Ascending aorta (tissue), 2 donors: ENCODE measurements around the gene OXT. TPM values are rescaled to one million over a fixed set of nuclear protein-coding genes. Genes with fewer than 3 reads are reported as not detected.
"Not testable (repeated sequence)": the region's sequence is repeated elsewhere in the genome, so short reads cannot be mapped to it uniquely, and the experiment has no call there.

Source experiments
- DNase-seq, 2 donors: peaks; one replicate each; pipeline ENCODE4 v3.0.0-alpha.2; 2019; ENCODE audit warnings: low spot score in 2 of 2
- H3K27ac ChIP-seq, 2 donors: fragments of 200-600 bp; sonication (generic); one replicate each; pipeline ENCODE4 v1.5.1; 2016 to 2017; ENCODE audit warnings: mild to moderate bottlenecking in 1 of 2
- H3K27me3 ChIP-seq: fragments of 200-600 bp; sonication (generic); one replicate; pipeline ENCODE4 v1.5.1; 2017
- H3K36me3 ChIP-seq, 2 donors: fragments of 200-600 bp; sonication (generic); one replicate each; pipeline ENCODE4 v1.5.1; 2016
- H3K4me1 ChIP-seq, 2 donors: fragments of 200-600 bp; sonication (generic); one replicate each; pipeline ENCODE4 v1.5.1; 2016 to 2017; ENCODE audit warnings: mild to moderate bottlenecking in 1 of 2
- H3K4me3 ChIP-seq, 2 donors: fragments of 200-600 bp; sonication (generic); one replicate each; pipeline ENCODE4 v1.5.1; 2016 to 2017; ENCODE audit warnings: mild to moderate bottlenecking in 1 of 2
- H3K9me3 ChIP-seq, 2 donors: fragments of 200-600 bp; sonication (generic); one replicate each; pipeline ENCODE4 v1.5.1; 2016
- CTCF ChIP-seq, 3 experiments: fragments of 200-600 bp in 2 of 3; fragments of 450-650 bp in 1 of 3; sonication (generic) in 2 of 3; IDR thresholded peaks; one replicate each; pipeline ENCODE4 v1.5.1; 2016 to 2019; ENCODE audit warnings: antibody characterized with exemption in 3 of 3, mild to moderate bottlenecking in 1 of 3, moderate library complexity in 1 of 3
- intact Hi-C: fragments of 100-400 bp; cut with DNase I; formaldehyde crosslinking; loops from one replicate; pipeline ENCODE4 v1.15.1; 2023
- total RNA-seq: library from RNA; depleted of rRNA; stranded (reverse); fragments of >200 nt; gene quantifications from one replicate; pipeline ENCODE4 v1.1.0, GENCODE V29; 2016

OXT gene
- not detected for total RNA-seq

DNA sequence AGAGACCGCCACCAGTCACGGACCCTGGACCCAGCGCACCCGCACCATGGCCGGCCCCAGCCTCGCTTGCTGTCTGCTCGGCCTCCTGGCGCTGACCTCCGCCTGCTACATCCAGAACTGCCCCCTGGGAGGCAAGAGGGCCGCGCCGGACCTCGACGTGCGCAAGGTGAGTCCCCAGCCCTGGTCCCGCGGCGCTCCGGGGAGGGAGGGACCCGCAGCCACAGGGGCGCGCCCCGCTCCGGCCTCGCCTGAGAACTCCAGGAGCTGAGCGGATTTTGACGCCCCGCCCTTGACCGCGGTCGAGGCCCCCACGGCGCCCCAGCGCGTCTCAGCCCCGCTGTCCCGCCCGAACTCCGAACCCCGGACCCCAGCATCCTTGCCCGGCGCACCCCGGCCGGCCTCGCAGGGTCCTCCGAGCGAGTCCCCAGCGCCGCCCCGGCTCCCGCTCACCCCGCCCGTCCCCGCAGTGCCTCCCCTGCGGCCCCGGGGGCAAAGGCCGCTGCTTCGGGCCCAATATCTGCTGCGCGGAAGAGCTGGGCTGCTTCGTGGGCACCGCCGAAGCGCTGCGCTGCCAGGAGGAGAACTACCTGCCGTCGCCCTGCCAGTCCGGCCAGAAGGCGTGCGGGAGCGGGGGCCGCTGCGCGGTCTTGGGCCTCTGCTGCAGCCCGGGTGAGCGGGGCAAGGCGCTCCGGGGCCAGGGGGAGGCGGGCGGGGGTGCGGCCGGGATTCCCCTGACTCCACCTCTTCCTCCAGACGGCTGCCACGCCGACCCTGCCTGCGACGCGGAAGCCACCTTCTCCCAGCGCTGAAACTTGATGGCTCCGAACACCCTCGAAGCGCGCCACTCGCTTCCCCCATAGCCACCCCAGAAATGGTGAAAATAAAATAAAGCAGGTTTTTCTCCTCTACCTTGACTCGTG is at the start of gene OXT:
Gene OXT (plus strand): TSS at position 11 of the 920 bp plus-strand sequence. CDS start 36 bp downstream, at position 47.
- Histone ChIP-seq H3K4me3 (peak within 1 kb of the TSS; percentile 61 to 62), H3K4me1 (peaks cover 0 to 6% of the 10 kb centered on the region in 2 donors), H3K9me3 (no peaks in the 10 kb centered on the region), H3K27me3 (no peaks in the 10 kb centered on the region), H3K27ac (no peak within 1 kb of the TSS), H3K36me3 (no peaks in the 10 kb centered on the region)
- intact Hi-C loops, result no loop called here
- no peak for TF ChIP-seq CTCF (IDR thresholded peaks at IDR 0.05)
- no peak for DNase-seq

DNA sequence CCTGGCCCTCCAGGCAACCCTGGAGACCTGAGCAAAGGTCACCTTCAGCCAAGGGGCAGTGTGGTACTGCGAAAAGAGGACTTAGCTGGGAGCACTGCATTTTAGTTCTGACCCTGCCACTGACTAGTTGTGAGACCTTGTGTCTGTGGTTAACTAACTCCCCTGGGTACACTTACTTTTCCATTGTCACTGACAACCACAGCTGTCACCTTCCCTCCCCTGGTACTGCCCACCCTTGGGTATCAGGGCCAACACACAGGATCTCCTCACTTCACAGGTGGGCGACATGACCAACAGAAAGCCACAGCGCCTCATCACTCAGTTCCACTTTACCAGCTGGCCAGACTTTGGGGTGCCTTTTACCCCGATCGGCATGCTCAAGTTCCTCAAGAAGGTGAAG is 49.6 kb upstream of the OXT start:
- Histone ChIP-seq H3K36me3 (peaks cover 60% of the 10 kb centered on the region in 2 donors), H3K9me3 (no peaks in the 10 kb centered on the region), H3K4me3 (no peak overlapping the region), H3K4me1 (no peaks in the 10 kb centered on the region), H3K27me3 (no peaks in the 10 kb centered on the region), H3K27ac (no peak overlapping the region)
- DNase-seq, result no peak
- no peak for TF ChIP-seq CTCF (IDR thresholded peaks at IDR 0.05)
- intact Hi-C loops, result no loop called here

- peaks cover 63 to 64% of the 10 kb centered on the region in 2 donors for H3K36me3 ChIP-seq
- intact Hi-C loops, H3K27me3 ChIP-seq, H3K9me3 ChIP-seq, H3K4me3 ChIP-seq, DNase-seq, H3K4me1 ChIP-seq, H3K27ac ChIP-seq: not testable (repeated sequence)
These were observed 48.6 kb upstream of the OXT start for GRCh38 chr20:3022559-3023490.

DNA sequence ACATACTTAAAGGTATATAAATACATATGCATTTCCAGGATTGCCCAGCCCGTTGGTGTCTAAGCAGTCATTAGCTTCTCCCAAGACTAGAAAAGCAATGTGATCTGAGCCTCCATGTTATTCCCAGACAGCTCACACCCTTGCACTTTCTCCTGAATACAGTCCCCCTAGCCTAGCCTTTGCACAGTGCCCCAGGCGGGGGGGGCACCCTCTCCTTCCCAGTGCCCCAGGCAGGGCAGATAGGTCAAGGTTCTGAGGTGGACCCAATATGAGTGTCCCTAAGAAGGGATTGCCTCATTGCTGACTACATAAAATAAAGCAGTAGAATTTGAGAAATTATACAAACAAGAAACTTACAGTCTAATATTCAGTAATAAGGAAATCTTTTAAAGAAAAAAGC is 43.4 kb upstream of the OXT start:
- peaks cover 56 to 66% of the 10 kb centered on the region in 2 donors for H3K36me3 ChIP-seq
- H3K9me3 ChIP-seq, result no peaks in the 10 kb centered on the region
- H3K4me3 ChIP-seq, result no peak overlapping the region
- DNase-seq, result no peak
- no peak for TF ChIP-seq CTCF (IDR thresholded peaks at IDR 0.05)
- H3K27ac ChIP-seq, result no peak overlapping the region
- intact Hi-C loops, result no loop called here
- H3K27me3 ChIP-seq, result no peaks in the 10 kb centered on the region
- H3K4me1 ChIP-seq, result no peaks in the 10 kb centered on the region

GRCh38 chr20:3031524-3032147 is 39.8 kb upstream of the OXT start:
- H3K9me3 ChIP-seq, result no peaks in the 10 kb centered on the region
- no peaks in the 10 kb centered on the region for H3K4me1 ChIP-seq
- no peak overlapping the region for H3K4me3 ChIP-seq
- TF ChIP-seq CTCF (IDR thresholded peaks at IDR 0.05), result no peak
- DNase-seq, result no peak
- H3K36me3 ChIP-seq, result peaks cover 47 to 49% of the 10 kb centered on the region in 2 donors
- no peak overlapping the region for H3K27ac ChIP-seq
- intact Hi-C loops, result no loop called here
- no peaks in the 10 kb centered on the region for H3K27me3 ChIP-seq
